ENCODE results near the gene TNPO3.
A peak's percentile ranks its signal among the peaks of the same experiment; 100 is the strongest.

The TNPO3 gene

DNA sequence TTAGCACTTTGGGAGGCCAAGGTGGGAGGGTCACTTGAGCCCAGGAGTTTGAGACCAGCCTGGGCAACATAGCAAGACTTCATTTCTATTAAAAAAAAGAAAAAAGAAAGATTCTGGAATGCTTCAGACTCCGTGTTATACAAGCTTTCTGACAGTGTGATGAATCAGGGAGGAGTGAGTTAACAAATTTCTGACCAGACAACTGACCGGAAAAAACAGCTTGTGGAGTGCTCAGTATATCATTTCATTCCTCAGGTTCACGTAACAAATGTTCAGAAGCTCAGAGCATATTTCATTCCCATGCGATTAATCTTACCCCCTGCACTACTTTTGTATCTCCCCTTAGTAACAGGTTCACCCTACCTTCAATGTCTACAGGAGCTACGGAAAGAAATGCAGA is 28.6 kb upstream of the TNPO3 start:
- TF ChIP-seq, protein P1, sequence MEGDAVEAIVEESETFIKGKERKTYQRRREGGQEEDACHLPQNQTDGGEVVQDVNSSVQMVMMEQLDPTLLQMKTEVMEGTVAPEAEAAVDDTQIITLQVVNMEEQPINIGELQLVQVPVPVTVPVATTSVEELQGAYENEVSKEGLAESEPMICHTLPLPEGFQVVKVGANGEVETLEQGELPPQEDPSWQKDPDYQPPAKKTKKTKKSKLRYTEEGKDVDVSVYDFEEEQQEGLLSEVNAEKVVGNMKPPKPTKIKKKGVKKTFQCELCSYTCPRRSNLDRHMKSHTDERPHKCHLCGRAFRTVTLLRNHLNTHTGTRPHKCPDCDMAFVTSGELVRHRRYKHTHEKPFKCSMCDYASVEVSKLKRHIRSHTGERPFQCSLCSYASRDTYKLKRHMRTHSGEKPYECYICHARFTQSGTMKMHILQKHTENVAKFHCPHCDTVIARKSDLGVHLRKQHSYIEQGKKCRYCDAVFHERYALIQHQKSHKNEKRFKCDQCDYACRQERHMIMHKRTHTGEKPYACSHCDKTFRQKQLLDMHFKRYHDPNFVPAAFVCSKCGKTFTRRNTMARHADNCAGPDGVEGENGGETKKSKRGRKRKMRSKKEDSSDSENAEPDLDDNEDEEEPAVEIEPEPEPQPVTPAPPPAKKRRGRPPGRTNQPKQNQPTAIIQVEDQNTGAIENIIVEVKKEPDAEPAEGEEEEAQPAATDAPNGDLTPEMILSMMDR (IDR thresholded peaks at IDR 0.05; ENCODE audit: insufficient read depth, low read depth, low read length, missing control alignments), result no peak

DNA sequence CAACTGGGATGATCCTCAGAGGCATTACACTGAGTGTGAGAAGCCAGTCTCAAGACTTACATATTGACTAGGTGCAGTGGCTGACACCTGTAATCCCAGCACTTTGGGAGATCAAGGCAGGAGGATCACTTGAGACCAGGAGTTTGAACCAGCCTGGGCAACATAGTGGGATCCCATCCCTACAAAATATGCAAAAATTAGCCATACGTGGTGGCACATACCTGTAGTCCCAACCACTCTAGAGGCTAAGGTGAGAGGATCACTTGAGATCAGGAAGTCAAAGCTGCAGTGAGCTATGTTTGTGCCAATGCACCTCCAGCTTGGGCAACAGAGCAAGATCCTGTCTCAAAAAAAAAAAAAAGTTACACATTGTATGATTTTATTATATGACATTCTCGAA is 23.5 kb upstream of the TNPO3 start:
- TF ChIP-seq, protein P1 (IDR thresholded peaks at IDR 0.05; ENCODE audit: insufficient read depth, low read depth, low read length, missing control alignments), result no peak
- no peak overlapping the region for H3K4me3 ChIP-seq (ENCODE audit: low read depth, low read length)
- DNase-seq (ENCODE audit: low read depth), result no peak

More for the DNA sequence above, 28.6 kb upstream of the TNPO3 start:
- H3K4me3 ChIP-seq (ENCODE audit: low read depth, low read length), result no peak overlapping the region
- DNase-seq (ENCODE audit: low read depth), result no peak

DNA sequence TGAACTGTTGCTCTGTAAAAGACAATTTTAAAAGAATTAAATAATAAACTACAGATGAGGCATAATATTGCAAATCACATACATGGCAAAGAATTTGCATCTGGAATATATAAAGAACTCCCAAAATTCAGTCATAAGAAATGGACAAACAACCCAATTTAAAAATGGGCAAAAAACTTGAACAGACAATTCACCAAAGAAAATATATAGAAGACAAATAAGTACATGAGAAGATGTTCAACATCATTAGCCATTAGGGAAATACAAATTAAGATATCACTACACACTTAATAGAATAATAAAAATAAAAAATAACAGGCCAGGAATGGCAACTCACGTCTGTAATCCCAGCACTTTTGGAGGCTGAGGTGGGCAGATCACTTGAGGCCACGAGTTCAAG is 22.0 kb upstream of the TNPO3 start:
- H3K4me3 ChIP-seq (ENCODE audit: low read depth, low read length), result no peak overlapping the region
- TF ChIP-seq, protein P1 (IDR thresholded peaks at IDR 0.05; ENCODE audit: insufficient read depth, low read depth, low read length, missing control alignments), result no peak
- DNase-seq (ENCODE audit: low read depth), result no peak

DNA sequence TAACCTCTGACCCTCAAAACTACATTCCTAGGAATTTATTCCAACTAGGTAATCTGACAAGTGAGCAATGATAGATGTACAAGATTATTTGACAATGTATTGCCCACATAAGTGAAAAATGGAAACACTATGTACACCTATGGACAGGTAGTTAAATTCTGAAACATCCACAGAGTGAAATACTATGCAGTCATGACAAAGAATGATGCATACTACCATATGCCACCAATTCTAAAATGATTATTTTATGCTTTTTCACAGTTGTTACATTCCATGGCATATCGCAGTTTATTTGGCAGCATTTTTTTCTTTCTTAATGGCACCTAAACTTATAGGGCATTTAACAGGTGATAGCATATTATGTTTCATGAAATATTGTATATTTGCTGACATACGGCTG is 20.1 kb upstream of the TNPO3 start:
- TF ChIP-seq, protein P1 (IDR thresholded peaks at IDR 0.05; ENCODE audit: insufficient read depth, low read depth, low read length, missing control alignments), result no peak
- H3K4me3 ChIP-seq (ENCODE audit: low read depth, low read length), result no peak overlapping the region
- DNase-seq (ENCODE audit: low read depth), result no peak

DNA sequence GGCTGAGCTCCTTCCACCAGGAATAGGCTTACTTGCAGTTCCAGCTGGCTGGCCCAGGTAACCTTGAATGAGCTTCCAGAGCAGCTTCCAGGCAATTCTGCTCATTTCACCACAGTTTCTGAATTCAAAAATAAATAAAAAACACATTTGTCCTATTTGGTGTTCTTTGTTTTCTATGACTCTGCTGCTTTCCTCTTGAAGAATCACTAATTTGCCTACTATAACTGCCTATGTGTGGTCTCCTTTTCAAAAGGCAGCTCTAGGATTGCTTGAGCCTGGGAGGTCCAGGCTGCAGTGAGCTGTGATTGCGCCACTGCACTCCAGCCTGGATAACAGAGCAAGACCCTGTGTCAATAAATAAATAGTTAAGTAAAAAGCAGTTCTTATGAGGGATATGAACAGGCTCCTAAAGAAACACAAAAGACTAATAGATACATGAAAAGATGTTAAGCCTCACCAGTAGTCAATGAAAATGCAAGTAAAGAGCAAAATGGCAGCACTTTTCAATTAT is 19.5 kb upstream of the TNPO3 start:
- TF ChIP-seq, protein P1 (IDR thresholded peaks at IDR 0.05; ENCODE audit: insufficient read depth, low read depth, low read length, missing control alignments), result no peak
- DNase-seq (ENCODE audit: low read depth), result no peak
- H3K4me3 ChIP-seq (ENCODE audit: low read depth, low read length), result no peak overlapping the region

DNA sequence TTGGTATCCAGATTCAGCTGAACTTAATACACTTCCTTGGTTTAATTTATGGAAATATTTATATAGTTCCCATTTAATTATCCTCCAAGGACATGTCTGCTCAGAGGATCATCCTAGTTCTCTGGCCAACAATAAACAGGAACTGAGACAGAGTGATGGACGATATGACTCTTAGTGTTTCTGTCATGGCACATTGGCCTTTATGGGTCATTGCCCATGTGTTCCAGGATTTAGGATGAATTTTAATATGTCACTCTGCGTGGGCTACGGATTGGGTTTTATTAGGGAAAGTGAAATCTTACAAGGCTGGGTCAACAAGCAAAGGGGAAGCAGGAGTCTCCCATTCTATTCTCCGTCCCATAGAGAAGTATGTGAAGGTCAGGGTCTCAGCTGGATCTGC is 18.8 kb upstream of the TNPO3 start:
- TF ChIP-seq, protein P1 (IDR thresholded peaks at IDR 0.05; ENCODE audit: insufficient read depth, low read depth, low read length, missing control alignments), result no peak
- peak; percentile 21 for DNase-seq (ENCODE audit: low read depth)
- no peak overlapping the region for H3K4me3 ChIP-seq (ENCODE audit: low read depth, low read length)

DNA sequence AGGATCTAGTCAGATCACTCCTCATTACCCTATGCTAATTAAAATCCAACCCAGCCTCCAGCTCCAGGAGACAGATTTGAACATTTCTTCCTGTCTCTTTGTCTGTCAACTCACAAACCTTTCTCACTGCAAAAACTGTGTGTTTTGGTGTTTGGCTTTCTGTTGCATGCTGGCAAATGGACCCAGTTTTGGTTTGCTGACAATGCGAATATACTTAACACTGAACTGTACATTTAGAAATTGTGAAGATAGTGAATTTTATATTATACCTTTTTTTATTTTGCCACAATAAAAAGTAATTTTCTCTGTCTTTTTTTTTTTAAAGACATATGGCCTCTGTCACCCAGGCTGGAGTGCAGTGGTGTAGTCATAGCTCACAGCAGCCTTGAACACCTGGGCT is 18.3 kb upstream of the TNPO3 start:
- TF ChIP-seq, protein P1 (IDR thresholded peaks at IDR 0.05; ENCODE audit: insufficient read depth, low read depth, low read length, missing control alignments), result no peak
- H3K4me3 ChIP-seq (ENCODE audit: low read depth, low read length), result no peak overlapping the region
- no peak for DNase-seq (ENCODE audit: low read depth)
